Activated CD4-positive, alpha-beta memory T cell treated with anti-CD3 and anti-CD28 coated beads for 36 hours (primary cell): Measurements from ENCODE around the gene AP3B1. TPM values are rescaled to one million over a fixed set of nuclear protein-coding genes. Genes with fewer than 3 reads are reported as not detected.

Experiments used
- CTCF ChIA-PET: fragments of 350-600 bp; sonication (Branson Sonifier 250); formaldehyde crosslinking; loops from one replicate; lab custom pipeline; 2021; ENCODE audit warnings: antibody characterized with exemption, inconsistent platforms; lab: Charles Lee
- POLR2A ChIA-PET: fragments of 350-600 bp; sonication (Branson Sonifier 250); formaldehyde crosslinking; loops from one replicate; lab custom pipeline; 2021; ENCODE audit warnings: antibody characterized with exemption; lab: Charles Lee
- DNase-seq: peaks from one replicate; pipeline ENCODE4 v3.0.0-alpha.2; 2020
- H3K27ac Mint-ChIP-seq: one replicate; pipeline ENCODE4 v1.8.0; 2021; ENCODE audit warnings: mixed read lengths
- H3K27me3 Mint-ChIP-seq: one replicate; pipeline ENCODE4 v1.8.0; 2021; ENCODE audit warnings: mixed read lengths
- H3K36me3 Mint-ChIP-seq: one replicate; pipeline ENCODE4 v1.8.0; 2021; ENCODE audit warnings: mixed read lengths
- H3K4me1 Mint-ChIP-seq: one replicate; pipeline ENCODE4 v1.8.0; 2021; ENCODE audit warnings: low read depth, mixed read lengths
- H3K4me3 Mint-ChIP-seq: one replicate; pipeline ENCODE4 v1.8.0; 2021; ENCODE audit warnings: mild to moderate bottlenecking, mixed read lengths
- H3K9me3 Mint-ChIP-seq: one replicate; pipeline ENCODE4 v1.8.0; 2021; ENCODE audit warnings: mixed read lengths
- intact Hi-C: fragments of 100-400 bp; cut with micrococcal nuclease; formaldehyde crosslinking; loops from one replicate; pipeline ENCODE4 v1.15.1; 2023
- total RNA-seq, 2 experiments: library from RNA; stranded (reverse); gene quantifications; one replicate each; pipeline ENCODE4 v1.2.3, GENCODE V29; 2021

Gene AP3B1
- total RNA-seq, 2 experiments from 2014 or later: 36.5 to 40.2 TPM

GRCh38 chr5:78127875-78128274 lies 166.6 kb downstream of the AP3B1 start:
- CTCF ChIA-PET: no interaction called here
- POLR2A ChIA-PET: no interaction called here

GRCh38 chr5:78126536-78126935 lies 168.0 kb downstream of the AP3B1 start:
- ChIA-PET POLR2A (no interaction called here), CTCF (no interaction called here)
- Mint-ChIP-seq H3K36me3 (peaks cover 23% of the 10 kb centered on the region), H3K27ac (no peak overlapping the region), H3K4me1 (no peaks in the 10 kb centered on the region), H3K9me3 (no peaks in the 10 kb centered on the region), H3K27me3 (no peaks in the 10 kb centered on the region), H3K4me3 (no peak overlapping the region)
- DNase-seq: no peak
- intact Hi-C loops: no loop called here

More at GRCh38 chr5:78127875-78128274, 166.6 kb downstream of the AP3B1 start:
- peaks cover 20% of the 10 kb centered on the region for H3K36me3 Mint-ChIP-seq
- H3K4me1 Mint-ChIP-seq: no peaks in the 10 kb centered on the region
- intact Hi-C loops: no loop called here
- no peaks in the 10 kb centered on the region for H3K9me3 Mint-ChIP-seq
- no peak overlapping the region for H3K27ac Mint-ChIP-seq
- H3K4me3 Mint-ChIP-seq: no peak overlapping the region
- no peak for DNase-seq
- H3K27me3 Mint-ChIP-seq: no peaks in the 10 kb centered on the region

- Mint-ChIP-seq H3K4me1 (no peaks in the 10 kb centered on the region), H3K4me3 (no peak overlapping the region), H3K9me3 (no peaks in the 10 kb centered on the region), H3K27me3 (no peaks in the 10 kb centered on the region), H3K36me3 (peaks cover 33% of the 10 kb centered on the region), H3K27ac (no peak overlapping the region)
- POLR2A ChIA-PET: no interaction called here
- DNase-seq: no peak
- intact Hi-C loops: no loop called here
- CTCF ChIA-PET: no interaction called here
Measured at GRCh38 chr5:78116167-78116566, 178.3 kb downstream of the AP3B1 start.

- no peaks in the 10 kb centered on the region for H3K27me3 Mint-ChIP-seq
- no peak overlapping the region for H3K4me3 Mint-ChIP-seq
- H3K4me1 Mint-ChIP-seq: no peaks in the 10 kb centered on the region
- POLR2A ChIA-PET: no interaction called here
- CTCF ChIA-PET: no interaction called here
- intact Hi-C loops: no loop called here
- DNase-seq: no peak
- no peak overlapping the region for H3K27ac Mint-ChIP-seq
- no peaks in the 10 kb centered on the region for H3K9me3 Mint-ChIP-seq
- peaks cover 25% of the 10 kb centered on the region for H3K36me3 Mint-ChIP-seq
Measured at GRCh38 chr5:78113689-78114264, 180.7 kb downstream of the AP3B1 start.

GRCh38 chr5:78112931-78113330 lies 181.6 kb downstream of the AP3B1 start:
- H3K4me3 Mint-ChIP-seq: no peak overlapping the region
- no peak overlapping the region for H3K27ac Mint-ChIP-seq
- ChIA-PET POLR2A (no interaction called here), CTCF (no interaction called here)
- no peaks in the 10 kb centered on the region for H3K4me1 Mint-ChIP-seq
- no peaks in the 10 kb centered on the region for H3K9me3 Mint-ChIP-seq
- intact Hi-C loops: no loop called here
- H3K27me3 Mint-ChIP-seq: no peaks in the 10 kb centered on the region
- DNase-seq: no peak
- peaks cover 25% of the 10 kb centered on the region for H3K36me3 Mint-ChIP-seq

- no peaks in the 10 kb centered on the region for H3K27me3 Mint-ChIP-seq
- no peaks in the 10 kb centered on the region for H3K4me1 Mint-ChIP-seq
- no peaks in the 10 kb centered on the region for H3K9me3 Mint-ChIP-seq
- no peak overlapping the region for H3K4me3 Mint-ChIP-seq
- no peak overlapping the region for H3K27ac Mint-ChIP-seq
- intact Hi-C loops: no loop called here
- peaks cover 34% of the 10 kb centered on the region for H3K36me3 Mint-ChIP-seq
- no peak for DNase-seq
- CTCF ChIA-PET: no interaction called here
- POLR2A ChIA-PET: no interaction called here
Measured at GRCh38 chr5:78109891-78110324, 184.6 kb downstream of the AP3B1 start.

GRCh38 chr5:78108564-78108963 lies 185.9 kb downstream of the AP3B1 start:
- Mint-ChIP-seq H3K4me3 (no peak overlapping the region), H3K27me3 (no peaks in the 10 kb centered on the region), H3K27ac (no peak overlapping the region), H3K9me3 (no peaks in the 10 kb centered on the region), H3K36me3 (peaks cover 26% of the 10 kb centered on the region), H3K4me1 (no peaks in the 10 kb centered on the region)
- DNase-seq: no peak
- ChIA-PET CTCF (no interaction called here), POLR2A (no interaction called here)
- intact Hi-C loops: no loop called here

- no peak overlapping the region for H3K27ac Mint-ChIP-seq
- POLR2A ChIA-PET: no interaction called here
- intact Hi-C loops: no loop called here
Measured at GRCh38 chr5:78103232-78103918, 191.1 kb downstream of the AP3B1 start.

GRCh38 chr5:78102500-78102899 lies 192.0 kb downstream of the AP3B1 start:
- POLR2A ChIA-PET: no interaction called here
- Mint-ChIP-seq H3K36me3 (peaks cover 32% of the 10 kb centered on the region), H3K9me3 (no peaks in the 10 kb centered on the region), H3K4me3 (no peak overlapping the region), H3K4me1 (no peaks in the 10 kb centered on the region), H3K27ac (no peak overlapping the region), H3K27me3 (no peaks in the 10 kb centered on the region)
- DNase-seq: no peak
- CTCF ChIA-PET: no interaction called here
- intact Hi-C loops: no loop called here

More at GRCh38 chr5:78103232-78103918, 191.1 kb downstream of the AP3B1 start:
- peaks cover 32% of the 10 kb centered on the region for H3K36me3 Mint-ChIP-seq
- CTCF ChIA-PET: no interaction called here
- no peaks in the 10 kb centered on the region for H3K27me3 Mint-ChIP-seq
- H3K4me3 Mint-ChIP-seq: no peak overlapping the region
- H3K4me1 Mint-ChIP-seq: no peaks in the 10 kb centered on the region
- no peaks in the 10 kb centered on the region for H3K9me3 Mint-ChIP-seq
- no peak for DNase-seq

GRCh38 chr5:78095125-78095524 lies 199.4 kb downstream of the AP3B1 start:
- Mint-ChIP-seq H3K27ac (no peak overlapping the region), H3K9me3 (no peaks in the 10 kb centered on the region), H3K4me3 (no peak overlapping the region), H3K4me1 (no peaks in the 10 kb centered on the region), H3K27me3 (no peaks in the 10 kb centered on the region), H3K36me3 (peaks cover 35% of the 10 kb centered on the region)
- CTCF ChIA-PET: no interaction called here
- DNase-seq: no peak
- intact Hi-C loops: no loop called here
- POLR2A ChIA-PET: no interaction called here

- intact Hi-C loops: no loop called here
- Mint-ChIP-seq H3K4me1 (no peaks in the 10 kb centered on the region), H3K27ac (no peak overlapping the region), H3K9me3 (no peaks in the 10 kb centered on the region), H3K4me3 (no peak overlapping the region), H3K27me3 (no peaks in the 10 kb centered on the region), H3K36me3 (peaks cover 41% of the 10 kb centered on the region)
- no peak for DNase-seq
- POLR2A ChIA-PET: no interaction called here
- CTCF ChIA-PET: no interaction called here
Measured at GRCh38 chr5:78090002-78090401, 204.5 kb downstream of the AP3B1 start.

- Mint-ChIP-seq H3K4me1 (no peaks in the 10 kb centered on the region), H3K36me3 (peaks cover 15% of the 10 kb centered on the region), H3K4me3 (no peak overlapping the region), H3K27ac (no peak overlapping the region), H3K27me3 (no peaks in the 10 kb centered on the region), H3K9me3 (no peaks in the 10 kb centered on the region)
- no peak for DNase-seq
- ChIA-PET POLR2A (no interaction called here), CTCF (interaction anchor here (0.6 kb wide), 1 partner anchor 8 kb away, joined by 3 read pairs; no protein-coding TSS in a partner anchor)
- intact Hi-C loops: no loop called here
Measured at GRCh38 chr5:78078858-78079257, 215.6 kb downstream of the AP3B1 start.
